ENCODE data around the gene SLCO3A1. TPM values are rescaled to one million over a fixed set of nuclear protein-coding genes. Genes with fewer than 3 reads are reported as not detected.

The SLCO3A1 gene
- total RNA-seq, 2 experiments from 2014 or later: 8.5 to 40.0 TPM

DNA sequence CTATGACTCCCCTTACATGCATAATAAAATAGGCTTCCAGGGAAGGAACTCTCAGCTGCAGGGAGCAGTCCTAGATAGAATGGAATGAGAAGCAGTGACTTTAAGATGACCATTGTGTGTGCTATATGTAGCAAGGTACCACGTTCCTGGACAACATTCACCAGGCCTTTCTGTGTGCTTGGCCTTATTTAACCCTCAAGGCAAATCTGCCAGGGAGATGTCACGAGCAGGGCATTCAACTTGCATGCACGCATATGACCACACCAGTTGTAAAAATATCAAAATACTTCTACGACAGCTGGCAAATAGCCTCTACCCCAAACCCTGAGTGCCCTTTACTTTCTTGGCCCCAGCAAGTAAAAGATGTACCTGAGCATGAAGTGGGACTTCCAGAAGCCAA, 342.8 kb downstream of the SLCO3A1 start:
- CTCF ChIA-PET (ENCODE audit: unreplicated experiment): no interaction called here
- H3K4me2 ChIP-seq (ENCODE audit: low read length): no peak overlapping the region
- H3K9me2 ChIP-seq (ENCODE audit: insufficient read depth, low read length): no peaks in the 10 kb centered on the region
- intact Hi-C loops (cut with micrococcal nuclease; ENCODE audit: unreplicated experiment): no loop called here
- H3K79me2 ChIP-seq (ENCODE audit: insufficient read depth, low read depth, low read length): no peaks in the 10 kb centered on the region
- no peaks in the 10 kb centered on the region for H3K36me3 ChIP-seq (ENCODE audit: insufficient read depth, low read length)
- no peak for DNase-seq (ENCODE audit: low spot score)
- H4K20me1 ChIP-seq (ENCODE audit: insufficient read depth, low read length): no peaks in the 10 kb centered on the region
- no peak overlapping the region for H3K4me3 ChIP-seq (ENCODE audit: low read depth, low read length, poor library complexity, severe bottlenecking)
- H3K4me1 ChIP-seq (ENCODE audit: insufficient read depth, low read length, poor library complexity, severe bottlenecking): no peaks in the 10 kb centered on the region
- POLR2A ChIA-PET: no interaction called here
- no peak overlapping the region for H3K27ac ChIP-seq (ENCODE audit: low read depth, low read length, poor library complexity, severe bottlenecking)
- no peaks in the 10 kb centered on the region for H3K9me3 ChIP-seq (ENCODE audit: low read length)
- no peak for TF ChIP-seq CTCF (conservative IDR thresholded peaks at IDR 0.05; ENCODE audit: low read length)
- no peak for TF ChIP-seq EZH2phosphoT487 (IDR thresholded peaks at IDR 0.05; ENCODE audit: borderline replicate concordance, low read depth, low read length)
- H2AFZ ChIP-seq (ENCODE audit: low read length): no peak overlapping the region
- no TSS peak for BruUV-seq (replicated peaks)

DNA sequence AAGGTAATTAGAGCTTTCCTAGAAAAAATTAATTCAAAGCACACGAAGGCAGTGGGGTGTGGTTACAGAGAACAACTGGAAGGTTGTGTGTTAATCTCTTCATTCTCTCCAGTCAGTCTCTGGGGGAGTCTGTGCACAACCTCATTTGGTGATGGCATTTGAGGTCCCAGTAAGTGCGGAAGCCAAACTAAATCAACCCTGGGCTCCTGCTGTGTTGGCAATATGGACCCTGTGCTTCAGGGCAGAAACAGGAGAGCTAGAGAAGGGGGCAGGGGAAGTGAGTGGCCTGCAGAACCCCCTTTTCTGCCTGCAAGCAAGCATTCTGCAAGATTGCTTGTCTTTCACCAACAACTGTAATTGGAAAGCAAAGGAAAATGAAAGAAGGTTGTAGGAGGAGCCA, 344.2 kb downstream of the SLCO3A1 start:
- POLR2A ChIA-PET: no interaction called here

DNA sequence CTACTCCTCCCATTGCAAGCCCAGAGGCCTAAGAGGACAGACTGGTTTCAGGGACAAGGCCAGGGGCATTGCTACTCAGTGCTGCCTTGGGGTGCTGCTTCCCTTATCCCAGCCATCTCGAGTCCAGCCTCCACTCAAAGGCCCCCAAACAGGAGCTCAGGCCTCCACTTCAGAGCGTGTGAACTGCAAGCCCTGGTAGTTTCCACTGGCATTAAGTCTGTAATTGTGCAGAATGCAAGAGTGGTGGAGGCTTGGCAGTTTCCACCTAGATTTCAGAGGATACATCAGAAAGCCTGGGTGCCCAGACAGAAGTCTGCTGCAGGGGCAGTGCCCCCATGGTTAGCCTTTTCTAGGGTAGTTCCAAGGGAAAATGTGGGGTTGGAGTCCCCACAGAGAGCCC, 347.4 kb downstream of the SLCO3A1 start:
- no peak overlapping the region for H3K4me3 ChIP-seq (ENCODE audit: low read depth, low read length, poor library complexity, severe bottlenecking)
- H3K27ac ChIP-seq (ENCODE audit: low read depth, low read length, poor library complexity, severe bottlenecking): no peak overlapping the region
- no peak overlapping the region for H2AFZ ChIP-seq (ENCODE audit: low read length)
- intact Hi-C loops (cut with micrococcal nuclease; ENCODE audit: unreplicated experiment): no loop called here
- H3K9me2 ChIP-seq (ENCODE audit: insufficient read depth, low read length): no peaks in the 10 kb centered on the region
- H3K36me3 ChIP-seq (ENCODE audit: insufficient read depth, low read length): no peaks in the 10 kb centered on the region
- no peak for DNase-seq (ENCODE audit: low spot score)
- H3K4me2 ChIP-seq (ENCODE audit: low read length): no peak overlapping the region
- no peaks in the 10 kb centered on the region for H4K20me1 ChIP-seq (ENCODE audit: insufficient read depth, low read length)
- TF ChIP-seq EZH2phosphoT487 (IDR thresholded peaks at IDR 0.05; ENCODE audit: borderline replicate concordance, low read depth, low read length) (no peak), CTCF (conservative IDR thresholded peaks at IDR 0.05; ENCODE audit: low read length) (no peak)
- H3K79me2 ChIP-seq (ENCODE audit: insufficient read depth, low read depth, low read length): no peaks in the 10 kb centered on the region
- no peaks in the 10 kb centered on the region for H3K9me3 ChIP-seq (ENCODE audit: low read length)
- CTCF ChIA-PET (ENCODE audit: unreplicated experiment): no interaction called here
- POLR2A ChIA-PET: no interaction called here
- H3K4me1 ChIP-seq (ENCODE audit: insufficient read depth, low read length, poor library complexity, severe bottlenecking): no peaks in the 10 kb centered on the region
- BruUV-seq (replicated peaks): no TSS peak

More for the DNA sequence above, 344.2 kb downstream of the SLCO3A1 start:
- no peaks in the 10 kb centered on the region for H3K9me3 ChIP-seq (ENCODE audit: low read length)
- H3K36me3 ChIP-seq (ENCODE audit: insufficient read depth, low read length): no peaks in the 10 kb centered on the region
- no peaks in the 10 kb centered on the region for H3K4me1 ChIP-seq (ENCODE audit: insufficient read depth, low read length, poor library complexity, severe bottlenecking)
- CTCF ChIA-PET (ENCODE audit: unreplicated experiment): no interaction called here
- DNase-seq (ENCODE audit: low spot score): no peak
- H4K20me1 ChIP-seq (ENCODE audit: insufficient read depth, low read length): no peaks in the 10 kb centered on the region
- no peak overlapping the region for H3K27ac ChIP-seq (ENCODE audit: low read depth, low read length, poor library complexity, severe bottlenecking)
- no peak overlapping the region for H3K4me2 ChIP-seq (ENCODE audit: low read length)
- H3K79me2 ChIP-seq (ENCODE audit: insufficient read depth, low read depth, low read length): no peaks in the 10 kb centered on the region
- no peaks in the 10 kb centered on the region for H3K9me2 ChIP-seq (ENCODE audit: insufficient read depth, low read length)
- no peak overlapping the region for H3K4me3 ChIP-seq (ENCODE audit: low read depth, low read length, poor library complexity, severe bottlenecking)
- intact Hi-C loops (cut with micrococcal nuclease; ENCODE audit: unreplicated experiment): no loop called here
- no TSS peak for BruUV-seq (replicated peaks)
- TF ChIP-seq EZH2phosphoT487 (IDR thresholded peaks at IDR 0.05; ENCODE audit: borderline replicate concordance, low read depth, low read length) (no peak), CTCF (conservative IDR thresholded peaks at IDR 0.05; ENCODE audit: low read length) (no peak)
- no peak overlapping the region for H2AFZ ChIP-seq (ENCODE audit: low read length)
